GM19395 (cell line): ENCODE results near the gene BEND6.
"Not testable (repeated sequence)": the region's sequence is repeated elsewhere in the genome, so short reads cannot be mapped to it uniquely, and the experiment has no call there.

ENCODE experiments used
- ATAC-seq: cut with Tn5 transposase; IDR thresholded peaks from one replicate; pipeline ENCODE4 v1.9.1; 2021; ENCODE audit warnings: mild to moderate bottlenecking, moderate library complexity; ENCODE audit not compliant: unreplicated experiment

BEND6 gene

DNA sequence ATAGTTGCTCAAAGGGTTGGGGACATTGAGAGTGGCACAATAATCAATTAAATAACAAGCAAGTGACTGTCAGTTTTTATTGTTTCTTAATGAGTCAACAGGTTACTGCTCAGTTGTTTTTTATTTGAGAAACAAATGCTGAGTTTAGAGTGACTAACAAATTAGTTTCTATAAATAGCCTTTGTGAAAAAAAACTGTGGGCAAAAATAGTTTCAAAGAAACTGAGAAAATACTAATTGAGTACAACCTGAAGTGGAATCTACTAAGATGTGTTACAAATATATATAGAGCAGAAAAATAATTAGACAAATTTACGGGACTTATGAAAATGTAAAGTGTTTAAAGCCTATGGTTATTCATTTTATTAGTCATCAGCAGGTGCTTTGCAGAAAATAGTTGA lies 22.3 kb downstream of the BEND6 start:
- ATAC-seq = no peak

GRCh38 chr6:56978530-56978929 lies 23.6 kb downstream of the BEND6 start:
- no peak for ATAC-seq

DNA sequence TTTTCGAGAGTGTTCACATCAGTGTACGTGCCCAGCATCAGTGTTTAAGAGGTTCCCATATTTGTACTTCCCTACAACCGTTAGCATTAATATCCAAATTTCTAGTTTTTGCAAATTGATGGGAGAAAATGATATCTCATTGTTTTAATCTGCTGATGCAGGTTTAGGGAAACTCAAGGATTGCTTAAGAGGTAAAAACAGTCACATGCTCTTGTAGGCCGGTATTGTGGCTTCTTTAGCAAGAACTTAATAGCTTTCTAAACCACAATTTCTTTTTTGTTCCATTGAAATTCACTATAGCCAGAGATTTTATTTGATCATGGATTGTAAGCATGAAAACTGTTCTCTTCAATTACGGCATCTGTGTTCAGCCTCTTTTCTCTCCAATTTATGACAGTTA lies 29.5 kb downstream of the BEND6 start:
- ATAC-seq = no peak

GRCh38 chr6:56984884-56985283 lies 30.0 kb downstream of the BEND6 start:
- ATAC-seq = no peak

- ATAC-seq = no peak
Observed at GRCh38 chr6:56986611-56987010, 31.7 kb downstream of the BEND6 start.

DNA sequence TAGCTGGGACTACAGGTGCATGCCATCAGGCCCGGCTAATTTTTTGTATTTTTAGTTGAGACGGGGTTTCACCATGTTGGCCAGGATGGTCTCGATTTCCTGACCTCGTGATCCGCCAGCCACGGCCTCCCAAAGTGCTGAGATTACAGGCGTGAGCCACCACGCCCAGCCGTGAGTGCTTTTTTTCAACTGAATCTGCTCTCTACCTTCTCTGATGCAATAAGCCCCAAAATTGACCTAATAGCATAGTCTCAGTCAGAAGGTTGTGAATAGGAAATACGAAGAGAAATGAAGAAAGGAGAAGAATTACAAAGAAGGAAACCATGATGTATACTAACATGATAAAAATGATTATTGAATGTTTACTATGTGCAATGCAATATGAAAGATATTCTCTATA lies 33.2 kb downstream of the BEND6 start:
- ATAC-seq = no peak

DNA sequence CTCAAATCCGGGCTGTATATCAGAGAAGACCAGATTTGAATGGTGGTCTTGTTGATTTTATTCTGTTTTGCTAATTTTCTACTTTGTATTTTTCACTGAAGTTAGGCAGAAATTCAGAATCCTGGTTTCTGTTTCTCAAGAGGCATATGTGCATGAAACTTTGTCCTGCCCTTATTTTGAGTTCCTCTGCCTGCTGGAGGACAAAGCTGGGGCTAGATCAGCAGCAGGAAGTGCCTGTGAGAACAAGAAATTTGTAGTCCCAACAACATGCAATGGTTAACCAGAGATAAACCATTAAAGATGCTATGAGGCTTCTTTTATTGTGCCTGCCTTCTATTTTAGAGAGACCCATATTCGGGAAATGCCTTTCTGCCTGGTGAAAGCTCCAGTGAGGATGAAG lies 37.1 kb downstream of the BEND6 start:
- ATAC-seq = no peak

- ATAC-seq = no peak
Observed at GRCh38 chr6:56992703-56993102, 37.8 kb downstream of the BEND6 start.

- ATAC-seq = no peak
Observed at GRCh38 chr6:56995347-56995902, 40.5 kb downstream of the BEND6 start.

DNA sequence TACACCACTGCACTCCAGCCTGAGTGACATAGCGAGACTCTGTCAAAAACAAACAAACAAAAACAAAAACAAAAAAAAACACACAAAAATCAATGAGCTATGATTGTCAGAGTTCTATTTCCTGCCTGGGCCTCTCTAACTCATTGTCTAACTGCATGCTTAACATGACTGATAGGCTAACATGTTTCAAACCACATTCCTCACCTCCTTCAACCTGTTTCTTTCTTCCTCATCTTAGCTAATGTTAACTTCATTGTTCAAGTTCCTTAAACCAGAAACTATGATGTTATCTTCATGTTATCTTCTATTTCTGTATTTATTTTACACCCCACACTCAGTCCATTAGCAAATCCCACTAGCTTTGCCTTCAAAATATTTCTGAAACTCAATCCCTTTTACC lies 41.5 kb downstream of the BEND6 start:
- no peak for ATAC-seq

- ATAC-seq = no peak
Observed at GRCh38 chr6:56999049-56999448, 44.1 kb downstream of the BEND6 start.

GRCh38 chr6:56999748-57000147 lies 44.8 kb downstream of the BEND6 start:
- ATAC-seq = not testable (repeated sequence)

GRCh38 chr6:57002197-57002596 lies 47.3 kb downstream of the BEND6 start:
- no peak for ATAC-seq

DNA sequence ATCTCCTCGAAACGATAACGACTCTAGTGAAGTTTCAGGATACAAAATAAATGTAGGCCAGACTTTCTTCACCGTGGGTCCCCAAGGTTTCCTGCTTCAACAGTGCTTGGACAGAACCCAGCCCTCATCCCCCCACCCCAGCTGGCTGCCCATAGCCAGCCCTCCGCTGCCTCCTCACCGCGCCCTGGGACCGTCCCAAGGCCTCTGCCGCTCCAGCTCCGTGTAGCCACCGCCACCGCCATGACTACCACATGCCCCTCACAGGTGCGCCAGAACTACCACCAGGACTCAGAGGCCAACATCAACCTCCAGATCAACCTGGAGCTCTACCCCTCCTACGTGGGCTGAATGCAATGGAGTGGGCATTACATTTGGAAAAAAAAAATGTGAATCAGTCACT lies 49.4 kb downstream of the BEND6 start:
- no peak for ATAC-seq

GRCh38 chr6:57006101-57006500 lies 51.2 kb downstream of the BEND6 start:
- ATAC-seq = no peak

- not testable (repeated sequence) for ATAC-seq
Observed at GRCh38 chr6:57008069-57008468, 53.2 kb downstream of the BEND6 start.

- no peak for ATAC-seq
Observed at GRCh38 chr6:57013521-57013926, 58.6 kb downstream of the BEND6 start.

- no peak for ATAC-seq
Observed at GRCh38 chr6:57017069-57017468, 62.2 kb downstream of the BEND6 start.

- no peak for ATAC-seq
Observed at GRCh38 chr6:57017841-57018240, 62.9 kb downstream of the BEND6 start.

DNA sequence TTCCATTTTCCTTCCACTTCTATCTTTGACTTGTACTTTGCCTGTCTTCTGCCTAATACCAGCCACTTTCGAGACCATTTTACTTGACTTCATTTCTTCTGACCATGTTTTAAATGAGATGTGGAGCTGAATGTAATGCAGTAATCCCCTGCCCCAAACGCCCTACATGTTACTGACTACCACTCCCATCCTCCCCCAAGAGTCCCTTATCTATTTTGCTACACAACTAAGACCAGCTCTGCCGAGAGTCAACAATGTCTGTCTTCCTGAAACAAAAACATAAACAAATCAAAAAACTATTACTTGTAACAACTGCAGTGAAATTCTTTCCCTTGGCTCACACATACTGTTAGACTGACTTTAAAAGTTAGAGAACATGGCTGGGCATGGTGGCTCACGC lies 64.5 kb downstream of the BEND6 start:
- no peak for ATAC-seq

- peak; percentile 89 for ATAC-seq
Observed at GRCh38 chr6:57021086-57021720, 66.3 kb downstream of the BEND6 start.

DNA sequence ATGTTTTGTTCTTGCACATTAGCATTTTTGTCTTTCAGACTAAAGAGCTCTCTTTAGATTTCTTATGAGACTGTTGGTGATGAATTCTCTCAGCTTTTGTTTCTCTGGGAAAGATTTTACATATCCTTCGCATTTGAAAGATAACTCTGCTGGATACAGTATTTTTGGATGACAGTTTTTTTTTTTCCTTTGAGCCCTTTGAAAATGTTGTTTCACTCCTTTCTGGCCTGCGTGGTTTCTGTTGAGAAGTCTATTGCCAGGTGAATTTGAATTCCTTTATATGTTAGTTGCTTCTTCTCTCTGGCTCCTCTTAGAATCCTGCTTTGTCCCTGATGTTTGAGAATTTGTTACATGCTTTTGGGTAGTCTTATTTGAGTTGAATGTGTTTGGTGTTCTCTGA lies 69.4 kb downstream of the BEND6 start:
- no peak for ATAC-seq

GRCh38 chr6:57024775-57025174 lies 69.9 kb downstream of the BEND6 start:
- ATAC-seq = no peak
